Stimulated activated CD4-positive, alpha-beta T cell treated with anti-CD3 and anti-CD28 coated beads, Interleukin-1b, Interleukin-23, amount 100 ng/mL, for 48 hours (primary cell): ENCODE results near the gene NLGN2.

Source experiments
- DNase-seq: peaks from one replicate; pipeline ENCODE4 v3.0.0-alpha.2; 2020

The NLGN2 gene

DNA sequence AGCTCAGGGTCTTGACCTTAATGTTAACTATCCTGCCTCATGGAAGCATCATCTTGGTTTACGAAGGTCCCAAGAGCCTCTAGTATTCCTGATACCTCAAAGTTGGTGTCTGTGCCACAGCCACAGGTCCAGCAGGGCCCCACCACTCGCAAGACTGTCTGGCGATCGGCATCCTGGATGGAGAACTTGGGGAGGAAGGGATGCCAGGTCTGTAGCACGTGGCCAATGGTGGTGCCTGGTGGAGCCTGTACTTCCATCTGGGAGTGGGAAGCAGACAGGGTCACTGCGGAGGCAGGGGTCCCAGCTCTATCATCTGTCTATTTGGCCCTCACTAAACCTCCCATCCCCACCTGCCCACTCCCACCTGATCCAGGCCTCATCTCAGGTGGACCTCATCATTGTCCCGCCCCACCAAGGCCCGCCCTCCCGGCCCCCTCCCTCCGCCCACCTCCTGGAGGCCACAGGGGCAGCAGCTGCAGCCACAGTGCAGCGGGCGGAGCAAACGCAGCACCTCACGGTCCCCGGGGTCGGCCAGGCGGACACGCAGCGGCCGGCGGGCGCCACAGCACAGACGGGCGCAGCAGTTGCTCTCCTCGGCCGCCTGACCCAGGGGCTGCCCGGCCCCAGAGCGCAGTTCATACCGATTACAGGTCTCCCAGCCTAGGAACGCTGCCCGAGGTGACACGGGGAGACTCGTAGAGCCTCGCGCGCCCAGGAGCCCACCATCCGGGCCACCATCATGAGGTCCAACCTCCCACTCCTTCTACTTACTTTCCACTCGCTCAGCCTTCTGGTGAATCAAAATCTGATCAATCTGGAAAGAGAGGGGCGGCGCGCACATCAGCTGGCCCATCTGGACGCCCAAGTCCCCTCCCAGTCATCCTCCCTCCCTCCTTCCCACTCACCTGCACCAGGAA lies 14.7 kb upstream of the NLGN2 start:
- DNase-seq, result no peak

DNA sequence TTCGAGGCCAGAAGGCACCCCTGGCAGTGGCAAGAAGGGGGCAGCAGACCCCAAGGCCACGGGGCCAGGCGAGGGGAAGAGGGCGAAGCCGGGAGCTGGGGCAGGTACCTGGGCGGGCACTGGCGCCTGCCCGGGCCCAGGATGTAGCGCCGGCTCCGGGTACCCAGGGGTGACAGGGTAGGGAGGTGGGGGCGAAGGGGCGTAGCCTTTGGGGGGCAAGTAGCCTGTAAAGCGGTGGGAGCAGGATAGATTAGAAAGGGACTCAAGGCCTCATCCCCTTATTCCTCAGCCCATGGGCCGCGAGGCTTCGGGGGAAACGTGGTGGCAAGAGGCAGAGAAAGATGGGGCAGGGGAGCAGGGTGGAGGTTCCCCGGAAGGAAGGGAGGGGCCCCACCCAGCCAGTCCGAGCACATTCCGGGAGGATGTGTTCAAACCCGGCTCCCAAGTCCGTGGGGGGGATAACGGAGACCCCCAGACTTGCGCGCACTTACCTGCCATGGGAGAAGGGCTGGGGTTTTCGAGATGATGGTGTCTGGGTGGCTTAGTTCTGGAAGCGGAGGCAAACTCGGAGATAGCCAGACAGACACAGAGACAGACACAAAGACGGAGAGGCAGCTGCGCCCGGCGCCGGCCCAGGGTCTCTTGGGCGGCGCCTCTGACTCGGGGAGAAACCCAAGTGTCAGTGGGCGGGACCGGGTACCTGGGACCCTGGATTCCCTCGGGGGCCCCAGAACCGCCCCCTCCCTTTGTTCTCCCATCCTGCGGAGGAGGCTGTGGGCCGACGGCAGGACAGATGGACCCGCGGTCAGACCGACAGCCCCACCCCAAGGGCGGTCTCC lies 13.8 kb upstream of the NLGN2 start:
- DNase-seq, result peak; percentile 51

DNA sequence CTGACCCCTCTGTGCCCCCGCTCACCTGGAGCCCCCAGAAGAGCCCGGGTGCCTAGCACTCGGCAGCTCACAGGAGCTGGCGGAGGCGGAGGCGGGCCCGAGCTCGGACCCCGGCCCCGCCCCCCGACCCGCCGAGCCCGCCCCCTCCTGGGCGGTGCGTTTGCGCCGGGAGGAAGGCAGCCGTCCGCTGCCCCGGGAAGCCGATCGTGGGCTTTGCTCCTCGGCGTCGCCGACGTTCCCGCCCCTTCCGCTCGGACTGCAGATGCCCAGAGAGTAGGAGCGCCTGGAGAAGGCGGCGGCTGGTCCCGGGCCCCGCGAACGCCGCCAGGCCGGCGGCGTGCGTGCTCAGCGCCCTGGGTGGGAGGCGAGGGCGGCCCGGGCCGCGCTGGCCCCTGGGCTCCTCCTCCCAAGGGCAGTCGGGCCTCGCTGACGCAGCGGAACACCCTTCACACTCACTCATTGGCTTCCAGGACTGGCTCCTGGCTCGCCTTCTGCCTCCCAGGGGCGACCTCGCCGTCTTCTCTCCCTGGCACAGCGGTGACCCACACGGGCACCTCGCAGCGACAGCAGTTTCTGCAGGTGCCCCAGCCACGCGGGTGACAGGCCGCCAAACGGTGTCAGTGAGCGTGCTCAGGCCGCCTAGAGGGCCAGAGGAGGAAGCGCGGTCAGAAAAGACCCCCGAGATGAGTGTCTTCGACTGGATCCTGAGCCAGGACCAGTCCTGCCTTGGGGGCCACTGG lies 13.0 kb upstream of the NLGN2 start, which contains the start of gene PLSCR3:
Gene PLSCR3 (minus strand): TSS at position 74 of the 740 bp plus-strand sequence. CDS start 415 bp downstream, outside the sequence.
- DNase-seq, result peak; percentile 77

DNA sequence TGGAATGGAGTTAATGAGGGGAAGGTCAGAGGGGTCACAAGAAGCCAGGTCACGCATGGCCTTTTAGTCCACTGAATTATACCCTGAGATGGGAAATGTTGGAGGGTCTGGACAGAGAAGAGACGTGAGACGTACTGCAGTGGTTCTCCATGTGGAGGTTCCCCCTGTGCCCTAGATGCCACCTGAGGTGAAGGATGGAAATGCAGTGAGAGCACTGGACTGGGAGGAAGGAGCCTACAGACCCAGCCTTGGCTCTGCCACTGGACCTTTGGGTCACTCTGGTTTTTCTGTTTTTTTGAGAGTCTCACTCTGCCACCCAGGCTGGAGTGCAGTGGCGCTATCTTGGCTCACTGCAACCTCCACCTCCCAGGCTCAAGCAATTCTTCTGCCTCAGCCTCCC lies 11.5 kb upstream of the NLGN2 start:
- no peak for DNase-seq

DNA sequence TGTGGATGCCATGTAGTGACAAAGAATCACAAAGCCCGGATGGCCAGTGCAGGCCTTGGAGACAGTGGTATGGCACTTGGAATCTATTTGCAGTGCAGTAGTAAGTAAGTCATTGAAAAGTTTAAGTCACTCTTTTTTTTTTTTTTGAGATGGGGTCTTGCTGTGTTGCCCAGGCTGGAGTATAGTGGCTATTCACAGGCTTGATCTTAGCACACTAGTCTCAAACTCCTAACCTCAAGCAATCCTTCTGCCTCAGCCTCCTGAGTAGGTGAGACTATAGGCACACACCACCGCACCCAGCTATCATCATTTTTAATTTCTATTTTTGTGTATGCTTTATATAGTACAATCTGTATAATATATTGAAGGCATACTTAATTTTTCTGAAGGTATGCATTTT lies 9.0 kb upstream of the NLGN2 start:
- no peak for DNase-seq

DNA sequence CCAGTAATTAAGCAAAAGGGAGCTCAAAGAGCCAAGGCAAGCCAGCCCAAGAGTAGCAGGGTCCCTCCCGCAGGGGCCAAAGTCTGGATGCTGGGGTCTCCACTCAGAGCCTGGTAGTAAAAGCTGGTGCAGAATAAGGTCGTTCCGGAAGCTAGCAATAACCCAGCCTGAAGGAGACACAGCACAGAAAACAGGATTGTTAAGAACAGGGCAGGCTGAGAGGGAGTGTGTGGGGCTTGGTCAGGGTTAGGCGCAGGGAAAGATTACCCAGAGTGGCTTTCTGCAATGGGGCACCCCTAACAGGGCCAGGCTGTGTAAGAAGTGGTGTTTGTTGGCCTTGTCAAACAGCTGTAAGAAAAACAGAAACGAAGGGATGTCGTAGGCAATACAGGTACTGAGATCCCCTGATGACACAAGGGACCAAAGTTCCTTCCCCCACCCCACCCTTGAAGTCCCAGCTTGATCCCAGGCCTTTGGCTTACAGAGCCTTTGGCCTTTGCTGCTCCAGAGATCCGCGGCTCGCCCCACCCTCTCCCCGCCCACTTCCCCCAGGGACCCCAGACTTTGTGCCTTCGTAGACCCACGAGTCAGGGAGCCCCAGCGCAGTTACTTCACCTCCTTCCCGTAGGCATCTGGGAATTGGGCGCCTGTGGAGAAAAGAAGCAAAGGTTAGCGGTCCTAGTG lies 4.5 kb upstream of the NLGN2 start:
- no peak for DNase-seq

DNA sequence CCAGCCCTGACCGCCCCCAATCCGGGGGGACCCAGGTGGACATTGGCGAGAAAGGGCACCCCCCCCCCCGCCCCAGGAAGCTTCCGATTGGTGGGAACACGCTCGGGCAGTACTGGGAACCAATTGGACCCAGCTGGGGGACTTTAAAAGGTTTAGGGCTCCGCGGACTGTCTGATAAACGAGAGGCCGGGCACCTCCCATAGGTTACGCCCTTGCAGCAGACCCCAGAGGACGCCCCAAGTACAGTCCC lies 4.0 kb upstream of the NLGN2 start:
- DNase-seq, result no peak

DNA sequence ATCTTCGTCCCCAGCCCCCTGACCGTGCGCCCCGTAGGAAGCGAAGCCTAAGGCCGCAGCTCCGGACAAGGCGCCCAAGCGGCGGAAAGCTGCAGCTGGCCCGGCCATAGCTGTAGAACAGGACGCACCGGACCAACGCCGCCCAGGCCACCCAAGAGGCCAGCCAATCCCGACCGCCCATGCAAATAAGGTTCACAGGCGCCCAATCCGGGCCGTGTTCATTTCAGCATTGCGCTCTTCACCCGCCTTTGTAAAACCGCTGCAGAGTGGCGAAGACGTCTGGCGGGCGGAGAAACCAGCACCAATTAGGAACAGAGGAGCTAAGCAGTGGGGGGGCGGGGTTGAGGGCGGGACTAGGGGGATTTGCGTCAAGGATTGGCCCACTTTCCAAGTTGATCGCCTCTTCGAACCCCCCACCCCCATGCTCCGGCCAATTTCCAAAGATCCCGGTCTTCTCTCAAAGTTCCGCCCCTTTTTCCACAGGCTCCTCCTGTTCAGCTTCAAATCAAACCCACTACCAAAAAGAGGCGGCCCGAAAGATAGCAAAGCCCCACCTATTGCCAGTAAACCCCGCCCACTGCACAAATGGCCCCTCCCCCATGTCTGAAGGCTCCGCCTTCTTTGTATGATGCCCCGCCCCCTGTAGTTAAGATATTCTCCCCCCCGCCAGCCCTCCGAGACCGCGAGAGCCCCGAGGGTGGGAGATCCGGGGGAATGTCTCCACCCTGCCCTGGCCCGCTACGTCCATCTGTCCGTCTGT lies 3.5 kb upstream of the NLGN2 start, which contains the start of gene TMEM256:
Gene TMEM256 (minus strand): TSS at position 121 of the 760 bp plus-strand sequence. CDS start 13 bp downstream, at position 108.
- peak; percentile 96 for DNase-seq

DNA sequence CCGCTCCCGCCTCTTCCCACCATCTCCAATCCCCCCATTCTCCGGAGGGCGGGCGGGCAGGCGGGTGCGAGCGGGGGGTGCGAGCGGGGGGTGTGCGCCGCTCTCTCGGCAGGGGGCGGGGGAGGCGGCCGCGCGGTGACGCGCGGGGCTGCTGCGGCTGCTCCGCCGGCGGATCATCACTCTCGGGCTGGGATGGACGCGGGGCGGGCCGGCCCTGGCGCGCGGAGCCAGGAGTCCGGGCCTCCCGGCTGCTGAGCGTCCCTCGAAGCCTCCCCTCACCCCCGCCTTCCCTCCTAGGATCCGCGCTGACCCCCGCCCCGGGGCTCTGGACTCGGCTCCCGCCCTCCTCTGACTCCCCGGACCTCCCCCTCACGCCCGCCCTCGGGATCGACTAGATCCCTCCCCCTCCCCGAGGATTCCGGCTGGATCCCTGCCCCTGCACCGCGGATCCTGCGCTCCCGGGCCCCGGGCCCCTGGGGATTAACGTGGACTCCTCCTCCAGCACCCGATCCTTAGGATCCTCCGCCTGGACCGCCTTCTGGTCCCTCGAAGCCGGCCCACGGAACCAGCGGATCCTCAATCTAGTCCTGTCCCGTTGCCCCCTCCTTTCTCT lies 2.8 kb upstream of the NLGN2 start:
- DNase-seq, result peak; percentile 61

DNA sequence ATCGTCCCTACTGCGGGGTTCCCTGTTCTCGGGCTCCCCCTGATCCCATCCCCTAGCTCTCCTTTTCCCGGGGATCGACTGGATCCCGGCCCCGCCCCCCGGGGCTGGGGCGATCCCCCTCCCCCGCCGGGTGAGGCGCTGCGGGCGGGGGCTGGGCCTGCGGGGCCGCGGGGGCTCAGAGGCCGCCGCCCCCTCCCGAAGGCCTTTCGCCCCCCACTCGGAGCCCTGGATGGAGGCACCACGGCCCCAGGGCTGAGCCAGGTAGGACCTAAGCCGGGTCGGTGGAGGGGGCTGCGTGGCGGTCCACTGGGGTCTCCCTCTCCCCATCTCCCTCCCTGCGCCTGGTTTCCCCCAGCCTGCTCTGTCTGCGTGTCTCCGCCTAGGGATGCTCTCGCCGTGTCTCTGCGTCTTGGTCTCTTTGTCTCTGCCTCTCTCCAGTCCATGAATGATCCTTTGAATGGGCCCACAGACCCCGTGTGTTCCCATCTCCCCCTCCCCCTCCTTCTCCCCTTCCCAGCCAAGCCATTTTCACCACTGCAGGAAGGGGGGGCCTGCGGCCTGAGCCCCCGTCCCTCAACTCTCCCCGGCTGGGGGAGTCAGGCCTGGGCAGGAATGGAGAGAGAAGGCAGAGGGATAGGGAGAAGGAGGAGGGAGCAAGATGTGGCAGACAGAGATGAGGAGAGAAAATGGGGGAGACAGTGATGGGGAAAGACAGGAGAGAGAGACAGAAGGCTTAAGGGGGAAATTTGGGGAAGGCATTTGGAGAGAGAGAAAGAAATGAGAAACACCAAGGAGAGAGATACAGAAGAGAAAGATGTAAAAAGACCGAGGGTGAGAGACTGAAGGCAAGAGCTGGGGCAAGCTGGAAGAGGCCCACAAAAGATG lies 2.1 kb upstream of the NLGN2 start:
- DNase-seq, result no peak

DNA sequence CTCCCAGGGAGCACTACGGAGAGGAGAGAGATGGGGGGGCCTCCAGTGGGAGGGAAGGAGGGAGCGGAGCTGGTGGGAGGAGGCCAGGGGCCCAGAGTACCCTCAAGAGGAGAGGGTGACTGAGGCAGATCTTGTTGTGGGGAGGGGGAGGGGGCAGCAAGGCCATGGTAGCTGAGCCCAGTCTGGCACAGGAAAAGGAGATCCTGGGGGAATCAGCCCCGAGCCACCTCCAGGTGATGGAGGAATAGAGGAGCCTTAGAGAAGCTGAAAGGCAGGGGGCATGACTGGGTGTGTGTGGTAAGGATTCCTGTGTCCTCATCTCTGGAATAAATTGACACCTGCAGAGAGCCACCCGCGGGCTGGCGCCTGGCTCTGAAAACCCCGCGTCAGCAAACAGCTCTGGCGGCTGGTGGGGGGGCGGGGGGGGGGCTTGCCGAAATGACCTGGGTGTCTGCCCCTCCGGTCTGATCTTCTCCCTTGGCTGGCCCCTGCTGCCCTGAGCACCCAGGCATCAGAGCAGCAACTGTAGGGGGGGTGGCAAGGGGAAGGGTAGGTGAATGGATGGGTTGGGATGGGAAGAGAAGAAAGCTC lies 1.3 kb upstream of the NLGN2 start:
- no peak for DNase-seq

DNA sequence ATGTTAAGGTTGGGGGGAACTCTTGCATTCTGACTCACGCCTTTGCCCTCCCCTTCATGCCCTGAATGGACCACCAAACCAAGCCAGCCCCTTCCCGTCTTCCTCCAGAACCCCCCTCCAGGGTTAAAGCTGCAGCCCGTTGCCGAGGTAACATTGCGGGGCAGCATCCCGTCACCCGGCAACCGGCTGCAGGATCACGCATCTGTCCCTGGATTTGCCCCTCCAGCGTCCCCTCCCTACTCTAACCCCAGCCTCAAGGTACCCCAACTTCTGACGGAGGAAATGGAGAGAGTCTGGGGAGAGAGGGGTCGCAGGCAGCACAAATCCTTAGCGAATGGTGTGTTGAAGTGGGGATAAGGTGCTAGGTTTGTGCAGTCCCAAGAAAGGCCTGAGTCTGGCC lies 563 bp upstream of the NLGN2 start:
- no peak for DNase-seq

DNA sequence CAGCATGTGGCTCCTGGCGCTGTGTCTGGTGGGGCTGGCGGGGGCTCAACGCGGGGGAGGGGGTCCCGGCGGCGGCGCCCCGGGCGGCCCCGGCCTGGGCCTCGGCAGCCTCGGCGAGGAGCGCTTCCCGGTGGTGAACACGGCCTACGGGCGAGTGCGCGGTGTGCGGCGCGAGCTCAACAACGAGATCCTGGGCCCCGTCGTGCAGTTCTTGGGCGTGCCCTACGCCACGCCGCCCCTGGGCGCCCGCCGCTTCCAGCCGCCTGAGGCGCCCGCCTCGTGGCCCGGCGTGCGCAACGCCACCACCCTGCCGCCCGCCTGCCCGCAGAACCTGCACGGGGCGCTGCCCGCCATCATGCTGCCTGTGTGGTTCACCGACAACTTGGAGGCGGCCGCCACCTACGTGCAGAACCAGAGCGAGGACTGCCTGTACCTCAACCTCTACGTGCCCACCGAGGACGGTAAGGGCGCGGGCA lies 645 bp downstream of the NLGN2 start:
- peak; percentile 21 for DNase-seq

DNA sequence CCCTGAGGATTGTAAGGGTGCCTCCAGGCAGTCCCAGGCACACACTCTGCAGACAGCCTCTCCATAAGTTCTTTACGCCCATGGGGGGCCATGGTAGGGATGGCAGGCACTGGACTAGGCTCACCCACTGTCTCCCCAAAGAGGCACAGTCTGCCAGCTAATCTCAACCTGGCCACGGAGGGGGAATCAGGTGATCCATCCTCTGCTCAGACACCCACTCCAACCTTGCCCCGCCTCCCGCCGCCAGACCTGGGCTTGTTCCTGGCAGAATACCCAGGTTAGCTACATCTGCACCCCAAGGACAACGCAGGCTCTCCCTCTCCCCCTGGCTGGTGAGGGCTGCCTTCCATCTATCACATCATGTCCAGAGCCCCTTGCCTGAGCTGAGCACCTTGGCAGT lies 1.2 kb downstream of the NLGN2 start:
- DNase-seq, result no peak

DNA sequence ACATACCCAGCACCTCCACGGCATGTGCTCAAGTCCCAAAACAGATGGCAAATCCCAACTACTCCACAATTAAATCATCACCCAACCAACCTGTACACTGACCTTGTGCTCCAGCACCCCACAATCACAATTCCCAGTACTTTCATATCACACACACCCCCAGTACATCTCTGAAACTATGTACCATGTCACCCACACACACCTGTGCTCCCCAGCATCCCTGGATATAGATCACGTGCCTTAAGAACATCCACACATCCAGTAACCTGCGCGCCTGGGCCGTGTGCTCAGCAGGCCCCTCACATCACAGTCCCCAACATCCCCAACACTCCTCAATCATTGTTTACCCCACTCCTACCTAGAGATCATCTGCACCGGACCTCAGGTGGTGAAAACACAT lies 2.1 kb downstream of the NLGN2 start:
- DNase-seq, result no peak

DNA sequence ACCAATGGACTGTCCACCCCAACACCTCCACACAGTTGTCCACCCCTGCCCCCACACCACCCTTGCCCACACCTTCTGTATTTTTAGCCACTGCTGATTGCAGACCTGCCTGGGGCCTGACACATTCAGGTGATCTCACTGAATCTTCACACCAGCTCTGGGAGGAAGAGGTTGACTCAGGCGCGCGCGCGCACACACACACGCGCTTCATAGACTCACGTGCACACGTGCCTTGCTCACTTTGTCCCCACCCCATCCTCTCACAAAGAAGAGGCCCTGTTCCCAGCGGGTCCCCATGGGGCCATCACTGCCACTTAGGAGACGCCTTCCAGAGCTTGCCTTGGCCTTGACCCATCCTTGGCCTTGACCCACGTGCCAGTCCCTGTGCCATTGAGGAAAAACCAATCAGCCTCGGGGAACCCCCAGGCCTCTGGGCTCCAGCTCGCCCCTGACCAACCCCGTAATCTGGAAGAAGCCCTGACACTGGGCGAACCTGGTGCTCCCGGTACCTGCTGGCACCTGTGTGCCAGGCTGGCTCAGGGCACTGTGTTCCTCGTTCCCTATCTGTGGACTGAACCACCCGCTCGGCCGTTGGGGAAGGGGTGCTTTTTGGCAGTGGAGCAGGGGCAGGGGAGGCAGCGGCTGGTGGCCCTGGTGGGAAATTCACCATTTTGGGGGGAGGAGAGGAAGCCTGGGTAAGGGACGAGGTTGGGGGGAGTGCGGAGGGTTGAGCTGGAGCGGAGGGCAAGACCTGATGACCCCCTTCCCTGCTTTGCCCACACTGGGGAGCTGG lies 3.2 kb downstream of the NLGN2 start:
- DNase-seq, result no peak

DNA sequence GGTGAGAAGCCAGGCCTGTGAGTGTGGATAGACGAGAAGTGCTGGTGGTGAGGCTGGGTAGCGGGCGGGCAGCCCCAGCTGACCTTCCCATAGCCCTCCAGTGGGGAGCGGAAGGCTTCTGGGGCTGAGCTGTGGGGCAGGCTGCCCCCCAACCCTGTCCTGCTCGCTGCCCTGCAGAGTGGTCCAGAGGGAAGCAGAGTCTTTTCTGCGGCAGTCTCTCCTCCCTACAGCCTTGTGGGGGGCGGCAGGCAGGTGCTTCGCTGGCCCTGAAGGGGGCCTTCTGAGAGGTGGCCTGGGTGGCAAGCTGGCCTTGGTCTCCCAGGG lies 3.7 kb downstream of the NLGN2 start:
- no peak for DNase-seq

DNA sequence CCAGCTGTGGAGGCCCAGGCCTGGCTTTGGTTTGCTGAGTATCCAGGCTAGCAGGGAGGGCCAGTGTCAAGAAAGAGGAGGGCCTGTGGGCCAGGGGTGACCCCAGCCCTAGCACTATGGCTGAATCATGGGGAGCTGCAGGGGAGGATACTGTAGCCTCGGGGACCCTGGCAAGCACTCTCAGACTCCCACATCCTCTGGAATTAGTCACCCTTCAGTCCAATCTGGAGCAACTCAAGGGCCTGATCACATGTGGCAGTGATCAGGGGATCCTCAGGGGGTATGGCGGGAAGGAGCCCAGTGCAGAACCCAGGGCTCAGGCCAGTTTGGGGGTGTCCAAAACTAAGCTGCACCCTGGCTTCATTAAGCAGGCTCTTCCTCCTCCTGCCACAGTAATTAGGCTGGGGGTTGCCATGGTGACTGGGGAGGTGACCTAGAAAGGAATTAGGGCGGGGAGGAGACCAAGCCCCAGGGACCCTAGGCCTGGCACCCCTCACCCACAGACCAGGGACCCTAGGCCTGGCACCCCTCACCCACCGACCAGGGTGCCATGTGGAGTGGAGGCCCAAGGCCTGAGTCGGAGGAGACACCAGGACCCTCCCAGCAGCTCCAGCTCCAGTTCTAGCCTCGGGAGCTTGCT lies 5.8 kb downstream of the NLGN2 start:
- DNase-seq, result no peak

DNA sequence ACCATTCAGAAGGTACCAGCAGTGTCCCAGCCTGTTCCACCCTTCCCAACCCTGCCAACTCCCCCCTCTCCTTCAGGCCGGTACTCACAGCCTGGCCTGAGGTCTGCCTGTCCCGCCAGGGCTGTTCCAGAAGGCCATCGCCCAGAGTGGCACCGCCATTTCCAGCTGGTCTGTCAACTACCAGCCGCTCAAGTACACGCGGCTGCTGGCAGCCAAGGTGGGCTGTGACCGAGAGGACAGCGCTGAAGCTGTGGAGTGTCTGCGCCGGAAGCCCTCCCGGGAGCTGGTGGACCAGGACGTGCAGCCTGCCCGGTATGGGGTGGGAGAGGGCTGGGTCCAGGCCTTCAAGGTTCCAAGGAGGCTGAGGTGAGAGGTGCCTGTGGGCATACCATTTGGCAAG lies 7.2 kb downstream of the NLGN2 start:
- no peak for DNase-seq
